Measurements from ENCODE around the gene CCDC14.

The CCDC14 gene

DNA sequence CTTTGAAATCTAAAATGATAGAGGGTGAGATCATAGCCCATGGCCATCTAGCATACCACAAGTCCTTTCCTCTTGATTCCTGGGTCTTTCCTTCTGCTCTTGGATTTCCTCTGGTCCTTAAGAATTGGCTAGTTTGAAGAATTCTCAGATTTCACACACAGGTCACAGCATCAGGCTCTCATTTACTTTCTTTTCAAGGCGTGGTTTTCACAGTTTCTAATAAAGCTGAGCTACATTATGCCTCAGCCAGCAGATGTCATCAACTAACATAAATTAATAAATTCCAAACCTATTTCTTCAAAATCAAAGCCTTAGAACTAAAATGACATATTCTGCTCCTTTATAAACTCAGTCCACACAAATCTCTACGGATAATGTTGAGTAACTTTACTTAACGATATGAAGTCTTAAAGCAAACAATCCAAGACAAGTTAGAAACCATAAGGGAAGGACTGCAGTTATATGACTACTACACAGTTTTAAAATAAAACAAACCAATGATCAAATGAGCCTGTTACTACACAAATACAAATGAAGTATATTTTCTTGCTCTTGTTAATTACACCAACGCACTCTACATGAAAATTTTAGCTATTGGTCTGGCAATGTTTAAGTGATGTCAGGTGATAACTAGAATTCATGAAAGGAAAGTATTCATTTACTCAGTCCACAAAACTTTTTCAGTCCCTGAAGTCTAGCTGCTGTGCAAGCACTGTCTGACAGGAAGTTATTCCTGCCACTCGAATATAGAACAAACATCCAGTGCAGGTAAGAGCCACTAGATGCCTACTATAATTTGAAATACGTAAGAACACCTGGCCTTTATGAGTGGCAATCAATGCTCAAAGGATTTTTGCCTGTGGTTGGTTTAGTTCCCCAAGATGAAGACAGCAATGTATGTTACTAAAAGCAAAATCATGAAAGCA lies 9.2 kb downstream of the CCDC14 start:
- peaks cover 9% of the 10 kb centered on the region for H3K36me3 Mint-ChIP-seq (ENCODE audit: insufficient read depth)
- no peaks in the 10 kb centered on the region for H3K9me3 Mint-ChIP-seq
- no peak overlapping the region for H3K27ac Mint-ChIP-seq
- peaks cover 0 to 5% of the 10 kb centered on the region in 2 donors for H3K4me1 Mint-ChIP-seq (ENCODE audit: low read depth in 2 of 2)
- H3K4me3 Mint-ChIP-seq = no peak overlapping the region
- no peaks in the 10 kb centered on the region for H3K27me3 Mint-ChIP-seq
- ATAC-seq (replicated peaks) (no peak), DNase-seq (no peak)

DNA sequence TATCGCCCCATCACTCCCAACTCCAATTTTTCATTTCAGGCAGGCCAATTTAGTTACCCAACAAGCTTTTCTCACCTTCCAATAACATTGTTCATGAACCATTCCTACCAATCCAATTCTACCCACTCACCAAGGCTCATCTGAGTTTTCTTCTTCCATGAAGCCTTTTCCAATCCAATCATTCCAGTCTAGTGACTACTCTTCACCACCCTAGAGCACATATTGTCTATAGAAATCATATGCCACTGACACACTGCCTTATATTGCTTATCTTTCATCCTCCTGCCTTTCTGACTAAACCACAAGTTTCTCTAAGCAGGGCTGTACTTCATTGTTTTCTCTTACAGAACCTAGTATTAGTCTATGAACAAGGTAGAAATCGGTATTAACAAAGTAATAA lies 11.4 kb downstream of the CCDC14 start:
- DNase-seq = no peak
- no peak for ATAC-seq (replicated peaks)
- Mint-ChIP-seq H3K4me1 (ENCODE audit: low read depth in 2 of 2) (no peaks in the 10 kb centered on the region), H3K9me3 (no peaks in the 10 kb centered on the region), H3K27me3 (no peaks in the 10 kb centered on the region), H3K27ac (no peak overlapping the region), H3K36me3 (ENCODE audit: insufficient read depth) (peaks cover 9% of the 10 kb centered on the region), H3K4me3 (no peak overlapping the region)

DNA sequence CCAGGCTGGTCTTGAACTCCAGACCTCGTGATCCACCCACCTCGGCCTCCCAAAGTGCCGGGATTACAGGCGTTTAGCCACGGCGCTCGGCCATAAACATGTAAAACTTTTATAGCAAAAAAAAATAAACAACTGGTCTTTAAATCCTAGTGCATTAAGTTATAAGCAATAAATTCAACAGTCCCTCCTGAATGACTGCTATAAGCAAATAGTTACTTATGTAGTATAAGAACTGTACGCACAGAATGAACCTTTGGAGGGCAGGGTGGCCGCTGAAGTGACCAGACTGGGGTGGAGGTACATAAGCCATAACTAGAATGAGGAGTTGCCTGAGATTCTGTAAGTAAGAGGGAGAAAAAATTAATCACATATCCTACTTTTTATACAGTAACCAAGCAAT lies 12.6 kb downstream of the CCDC14 start:
- DNase-seq = no peak
- Mint-ChIP-seq H3K4me3 (no peak overlapping the region), H3K4me1 (ENCODE audit: low read depth in 2 of 2) (no peaks in the 10 kb centered on the region)

DNA sequence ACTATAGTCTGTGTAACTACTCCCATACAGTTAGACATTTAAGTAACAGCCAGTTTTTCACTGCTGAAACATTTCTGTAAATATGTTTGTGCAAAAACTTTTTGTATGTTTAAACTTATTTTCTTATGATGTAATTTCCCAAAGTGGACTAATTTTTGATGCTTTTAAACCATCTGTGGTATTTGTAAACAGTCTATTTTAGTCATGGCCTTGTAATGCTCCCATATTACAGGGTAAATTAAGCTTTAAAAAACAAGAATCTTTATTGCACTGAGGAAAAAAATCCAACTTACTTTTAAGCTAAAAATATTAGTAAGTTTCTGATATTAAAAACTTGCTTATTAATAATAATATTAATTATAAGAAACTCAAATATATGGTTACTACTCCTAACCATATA lies 13.5 kb downstream of the CCDC14 start:
- H3K36me3 Mint-ChIP-seq (ENCODE audit: insufficient read depth) = peaks cover 12% of the 10 kb centered on the region
- no peak for ATAC-seq (replicated peaks)
- H3K27ac Mint-ChIP-seq = no peak overlapping the region
- H3K27me3 Mint-ChIP-seq = no peaks in the 10 kb centered on the region
- H3K4me3 Mint-ChIP-seq = no peak overlapping the region
- no peaks in the 10 kb centered on the region for H3K9me3 Mint-ChIP-seq
- no peak for DNase-seq
- H3K4me1 Mint-ChIP-seq (ENCODE audit: low read depth in 2 of 2) = no peaks in the 10 kb centered on the region

More for the DNA sequence above, 12.6 kb downstream of the CCDC14 start:
- Mint-ChIP-seq H3K27me3 (no peaks in the 10 kb centered on the region), H3K27ac (no peak overlapping the region), H3K36me3 (ENCODE audit: insufficient read depth) (peaks cover 12% of the 10 kb centered on the region), H3K9me3 (no peaks in the 10 kb centered on the region)
- no peak for ATAC-seq (replicated peaks)

- Mint-ChIP-seq H3K36me3 (ENCODE audit: insufficient read depth) (peaks cover 3% of the 10 kb centered on the region), H3K4me3 (no peak overlapping the region)
These were observed 19.5 kb downstream of the CCDC14 start for GRCh38 chr3:123941542-123941941.

DNA sequence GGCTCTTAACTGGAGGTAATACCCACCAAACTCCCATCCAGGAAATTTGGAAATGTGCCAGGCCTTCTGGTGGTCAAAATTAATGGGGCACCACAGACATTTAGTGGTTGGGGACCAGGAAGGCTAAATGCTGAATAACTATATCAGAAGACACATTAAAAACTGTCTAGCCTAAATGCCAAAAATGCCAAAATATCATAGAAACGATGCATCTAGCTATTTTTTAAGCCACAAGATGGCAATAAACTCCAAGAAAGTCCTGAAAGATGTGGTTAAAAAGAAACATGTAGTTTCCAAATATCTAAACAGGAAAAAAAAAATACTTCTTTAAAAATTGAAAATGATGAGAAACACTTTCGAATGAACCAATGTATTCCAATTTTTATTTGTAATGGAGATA lies 19.9 kb downstream of the CCDC14 start:
- H3K27ac Mint-ChIP-seq = peak overlapping the region in 1 of 2 donors; percentile 30
- H3K9me3 Mint-ChIP-seq = no peaks in the 10 kb centered on the region
- H3K4me1 Mint-ChIP-seq (ENCODE audit: low read depth in 2 of 2) = no peaks in the 10 kb centered on the region
- ATAC-seq (replicated peaks) = no peak
- peaks cover 3% of the 10 kb centered on the region for H3K36me3 Mint-ChIP-seq (ENCODE audit: insufficient read depth)
- no peaks in the 10 kb centered on the region for H3K27me3 Mint-ChIP-seq
- no peak overlapping the region for H3K4me3 Mint-ChIP-seq
- DNase-seq = no peak

More at GRCh38 chr3:123941542-123941941, 19.5 kb downstream of the CCDC14 start:
- H3K4me1 Mint-ChIP-seq (ENCODE audit: low read depth in 2 of 2) = no peaks in the 10 kb centered on the region
- ATAC-seq (replicated peaks) (no peak), DNase-seq (no peak)
- H3K27me3 Mint-ChIP-seq = no peaks in the 10 kb centered on the region
- H3K27ac Mint-ChIP-seq = no peak overlapping the region
- H3K9me3 Mint-ChIP-seq = no peaks in the 10 kb centered on the region

GRCh38 chr3:123939706-123940105 lies 21.3 kb downstream of the CCDC14 start:
- Mint-ChIP-seq H3K4me1 (ENCODE audit: low read depth in 2 of 2) (peaks cover 0 to 4% of the 10 kb centered on the region in 2 donors), H3K9me3 (no peaks in the 10 kb centered on the region), H3K27ac (no peak overlapping the region)

DNA sequence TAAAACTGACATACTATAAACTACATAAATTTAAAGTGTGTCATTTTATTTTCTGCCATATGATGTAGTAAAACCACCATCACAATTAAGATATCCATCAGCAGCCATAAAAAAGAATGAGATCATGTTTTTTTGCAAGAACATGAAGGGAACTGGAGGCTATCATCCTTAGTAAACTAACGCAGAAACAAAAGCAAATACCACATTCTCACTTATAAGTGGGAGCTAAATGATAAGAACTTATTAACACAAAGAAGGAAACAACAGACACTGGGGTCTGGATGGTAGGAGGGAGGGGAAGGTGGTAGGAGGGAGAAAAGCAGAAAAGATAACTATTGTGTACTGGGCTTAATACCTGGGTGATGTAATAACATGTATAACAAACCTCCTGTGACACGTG lies 24.6 kb downstream of the CCDC14 start:
- DNase-seq (no peak), ATAC-seq (replicated peaks) (no peak)
- Mint-ChIP-seq H3K4me1 (ENCODE audit: low read depth in 2 of 2) (peaks cover 0 to 4% of the 10 kb centered on the region in 2 donors), H3K27me3 (no peaks in the 10 kb centered on the region), H3K27ac (no peak overlapping the region), H3K36me3 (ENCODE audit: insufficient read depth) (peaks cover 9% of the 10 kb centered on the region), H3K4me3 (no peak overlapping the region), H3K9me3 (no peaks in the 10 kb centered on the region)

More at GRCh38 chr3:123939706-123940105, 21.3 kb downstream of the CCDC14 start:
- no peak for DNase-seq
- no peaks in the 10 kb centered on the region for H3K27me3 Mint-ChIP-seq
- H3K4me3 Mint-ChIP-seq = no peak overlapping the region
- no peak for ATAC-seq (replicated peaks)
- peaks cover 3% of the 10 kb centered on the region for H3K36me3 Mint-ChIP-seq (ENCODE audit: insufficient read depth)

GRCh38 chr3:123935830-123936229 lies 25.2 kb downstream of the CCDC14 start:
- Mint-ChIP-seq H3K27ac (no peak overlapping the region), H3K4me1 (ENCODE audit: low read depth in 2 of 2) (peaks cover 0 to 4% of the 10 kb centered on the region in 2 donors), H3K36me3 (ENCODE audit: insufficient read depth) (peaks cover 11% of the 10 kb centered on the region), H3K27me3 (no peaks in the 10 kb centered on the region), H3K4me3 (no peak overlapping the region), H3K9me3 (no peaks in the 10 kb centered on the region)
- no peak for DNase-seq
- ATAC-seq (replicated peaks) = no peak

- H3K27me3 Mint-ChIP-seq = no peaks in the 10 kb centered on the region
- no peaks in the 10 kb centered on the region for H3K9me3 Mint-ChIP-seq
- peaks cover 11% of the 10 kb centered on the region for H3K36me3 Mint-ChIP-seq (ENCODE audit: insufficient read depth)
- no peak for ATAC-seq (replicated peaks)
- no peak for DNase-seq
- no peak overlapping the region for H3K4me3 Mint-ChIP-seq
- no peak overlapping the region for H3K27ac Mint-ChIP-seq
- peaks cover 0 to 4% of the 10 kb centered on the region in 2 donors for H3K4me1 Mint-ChIP-seq (ENCODE audit: low read depth in 2 of 2)
These were observed 26.8 kb downstream of the CCDC14 start for GRCh38 chr3:123934250-123934649.

DNA sequence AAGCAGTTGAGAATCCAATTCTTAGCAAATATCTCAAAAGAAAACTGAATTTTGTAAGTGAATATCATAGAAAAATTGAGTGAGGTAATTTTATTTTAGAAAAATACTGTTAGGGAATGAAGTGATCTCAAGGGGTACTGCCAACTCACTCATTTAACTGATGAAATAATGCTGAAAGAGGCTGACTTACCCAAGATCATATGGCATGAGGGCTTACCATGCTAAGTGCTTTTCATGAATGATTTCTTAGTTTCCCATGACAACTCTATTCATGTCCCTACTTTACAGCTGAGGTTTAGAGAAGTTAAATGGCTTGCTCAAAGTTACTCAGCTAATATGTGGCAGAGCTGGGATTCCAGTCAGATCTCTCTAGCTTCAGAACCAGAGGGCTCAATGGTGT lies 30.6 kb downstream of the CCDC14 start:
- DNase-seq = no peak

DNA sequence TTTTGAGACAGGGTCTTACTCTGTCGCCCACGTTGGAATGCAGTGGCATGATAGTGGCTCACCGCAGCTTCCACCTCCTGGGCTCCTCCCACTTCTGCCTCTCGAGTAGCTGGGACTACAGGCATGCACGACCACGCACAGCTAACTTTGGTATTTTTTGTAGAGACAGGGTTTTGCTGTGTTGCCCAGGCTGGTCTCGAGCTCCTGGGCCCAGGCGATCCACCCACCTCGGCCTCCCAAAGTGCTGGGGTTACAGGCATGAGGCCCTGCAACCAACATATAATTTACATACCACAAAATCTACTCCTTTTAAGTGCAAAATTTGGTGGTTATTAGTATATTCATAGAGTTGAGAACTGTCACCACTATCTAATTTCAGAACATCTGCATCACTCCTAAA lies 31.7 kb downstream of the CCDC14 start:
- DNase-seq (no peak), ATAC-seq (replicated peaks) (no peak)
- Mint-ChIP-seq H3K4me3 (no peak overlapping the region), H3K27me3 (no peaks in the 10 kb centered on the region), H3K4me1 (ENCODE audit: low read depth in 2 of 2) (no peaks in the 10 kb centered on the region), H3K36me3 (ENCODE audit: insufficient read depth) (peaks cover 16% of the 10 kb centered on the region), H3K9me3 (peaks cover 2% of the 10 kb centered on the region in 2 donors), H3K27ac (no peak overlapping the region)

More for the DNA sequence above, 30.6 kb downstream of the CCDC14 start:
- Mint-ChIP-seq H3K27ac (no peak overlapping the region), H3K4me3 (no peak overlapping the region), H3K27me3 (no peaks in the 10 kb centered on the region), H3K36me3 (ENCODE audit: insufficient read depth) (peaks cover 17% of the 10 kb centered on the region), H3K9me3 (no peaks in the 10 kb centered on the region), H3K4me1 (ENCODE audit: low read depth in 2 of 2) (no peaks in the 10 kb centered on the region)
- ATAC-seq (replicated peaks) = no peak

- peaks cover 8% of the 10 kb centered on the region for H3K36me3 Mint-ChIP-seq (ENCODE audit: insufficient read depth)
- no peak overlapping the region for H3K27ac Mint-ChIP-seq
- no peaks in the 10 kb centered on the region for H3K27me3 Mint-ChIP-seq
- ATAC-seq (replicated peaks) (no peak), DNase-seq (no peak)
- H3K9me3 Mint-ChIP-seq = peaks cover 8 to 12% of the 10 kb centered on the region in 2 donors
- no peaks in the 10 kb centered on the region for H3K4me1 Mint-ChIP-seq (ENCODE audit: low read depth in 2 of 2)
- H3K4me3 Mint-ChIP-seq = no peak overlapping the region
These were observed 34.6 kb downstream of the CCDC14 start for GRCh38 chr3:123926396-123926795.

DNA sequence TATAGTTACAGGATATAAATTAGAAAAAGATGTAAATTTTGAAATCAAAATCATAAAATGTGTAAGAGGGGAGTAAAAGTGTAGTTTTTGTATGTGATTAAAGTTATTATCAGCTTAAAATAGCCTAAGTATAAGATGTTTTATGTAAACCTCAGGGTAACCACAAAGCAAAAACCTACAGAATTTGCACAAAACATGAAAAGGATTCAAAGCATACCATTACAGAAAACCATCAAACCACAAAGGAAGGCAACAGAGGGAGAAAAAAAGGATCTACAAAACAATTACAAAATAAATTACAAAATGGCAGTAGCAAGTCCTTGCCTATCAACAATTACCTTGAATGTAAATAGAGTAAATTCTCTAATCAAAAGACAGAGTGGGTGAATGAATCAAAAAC lies 40.2 kb downstream of the CCDC14 start:
- Mint-ChIP-seq H3K27me3 (no peaks in the 10 kb centered on the region), H3K4me3 (no peak overlapping the region), H3K27ac (no peak overlapping the region), H3K9me3 (peaks cover 12 to 23% of the 10 kb centered on the region in 2 donors), H3K4me1 (ENCODE audit: low read depth in 2 of 2) (no peaks in the 10 kb centered on the region), H3K36me3 (ENCODE audit: insufficient read depth) (no peaks in the 10 kb centered on the region)
- ATAC-seq (replicated peaks) (no peak), DNase-seq (no peak)

Measured in effector memory CD8-positive, alpha-beta T cell (primary cell).